ENCODE data around the gene PTPRO. TPM values are rescaled to one million over a fixed set of nuclear protein-coding genes. Genes with fewer than 3 reads are reported as not detected.

Gene PTPRO
- total and polyA plus RNA-seq, 10 of the 15 experiments (the other 5 are each of a cell fraction or from before 2014, with no cell fraction given) = 1.2 to 5.3 (median 3.5) TPM

DNA sequence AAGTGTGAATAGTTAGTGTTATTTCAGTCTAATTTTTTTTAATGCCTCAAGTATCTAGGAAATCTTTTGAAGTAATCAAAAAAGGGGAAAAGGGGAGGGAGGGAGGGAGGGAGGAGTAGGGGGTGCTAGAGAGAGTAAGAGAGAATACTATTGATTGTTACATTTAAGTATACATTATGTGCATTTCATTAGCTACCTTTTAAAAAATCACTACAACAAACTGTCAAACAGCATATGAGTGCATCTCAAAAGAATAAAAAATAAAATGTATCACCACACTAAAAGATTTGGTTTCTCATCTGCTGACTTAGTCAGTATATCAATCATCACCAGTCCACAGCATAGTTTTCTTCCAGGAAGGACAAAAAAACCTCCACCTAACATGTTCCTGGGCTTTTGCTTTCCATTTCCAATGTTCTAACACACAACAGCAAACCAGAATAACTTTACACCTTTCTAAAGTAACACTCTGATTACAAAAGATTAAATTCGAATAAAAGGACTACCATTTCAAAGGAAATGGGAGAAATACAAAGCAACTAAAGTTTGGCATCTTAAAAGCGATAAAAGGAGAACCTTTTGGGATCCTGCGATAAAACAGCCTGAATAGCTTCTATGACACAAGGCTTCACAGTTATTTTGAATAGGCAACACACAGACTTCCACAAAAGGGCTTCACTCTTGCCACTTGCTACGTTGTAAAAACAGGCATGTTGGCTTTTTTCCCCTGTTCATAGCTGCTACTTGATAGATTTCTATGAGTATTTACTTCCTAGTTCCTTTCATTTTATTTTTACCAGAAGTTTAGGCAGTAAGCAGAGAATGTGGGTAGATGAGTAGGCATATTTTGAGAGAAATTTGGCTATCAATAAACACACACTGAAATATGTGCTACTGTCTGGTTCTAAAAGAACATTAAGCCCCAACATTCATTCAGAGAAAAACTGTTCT, 306.0 kb downstream of the PTPRO start:
- H3K9ac ChIP-seq (ENCODE audit: control insufficient read depth, insufficient read depth, low read length) = no peak overlapping the region
- ChIA-PET POLR2A (interaction anchor here (1.5 kb wide), 1 partner anchor 12 kb away, joined by 3 read pairs; no protein-coding TSS in a partner anchor), RAD21 (ENCODE audit: unreplicated experiment) (interaction anchor here (0.6 to 2.2 kb wide), 8 partner anchors 21 to 160 kb away, joined by 3 to 8 read pairs (median 4); partner anchors contain the start of gene EPS8)

More for the DNA sequence above, 306.0 kb downstream of the PTPRO start:
- in situ Hi-C loops (cut with MboI) = no loop called here
- no peaks in the 10 kb centered on the region for H3K9me3 ChIP-seq (replicated peaks; ENCODE audit: control insufficient read depth, insufficient read depth, low read length)
- no peaks in the 10 kb centered on the region for H3K4me1 ChIP-seq (ENCODE audit: control insufficient read depth, insufficient read depth, low read length)
- no peaks in the 10 kb centered on the region for H3K79me2 ChIP-seq (ENCODE audit: control insufficient read depth, insufficient read depth, low read length)
- intact Hi-C loops (cut with micrococcal nuclease; ENCODE audit: unreplicated experiment) = no loop called here
- WGBS (ENCODE audit: insufficient coverage, insufficient replicate concordance, low lambda C conversion rate, missing lambda C conversion rate) = 47% methylated on average over 4 of the region's 4 CpGs
- H3K36me3 ChIP-seq (ENCODE audit: control insufficient read depth in 2 of 2, insufficient read depth in 2 of 2, low read length in 1 of 2) = no peaks in the 10 kb centered on the region
- no peak overlapping the region for H3K4me3 ChIP-seq
- TF ChIP-seq CEBPB (IDR thresholded peaks at IDR 0.05; ENCODE audit: borderline replicate concordance in 1 of 2, low read depth in 2 of 2, low read length in 2 of 2) = no peak
- no peak for TF ChIP-seq MYB (IDR thresholded peaks at IDR 0.05; ENCODE audit: borderline replicate concordance, low read depth, low read length)
- no peak for TF ChIP-seq FOXM1 (IDR thresholded peaks at IDR 0.05; ENCODE audit: low read depth, low read length)
- TF ChIP-seq, protein P1, sequence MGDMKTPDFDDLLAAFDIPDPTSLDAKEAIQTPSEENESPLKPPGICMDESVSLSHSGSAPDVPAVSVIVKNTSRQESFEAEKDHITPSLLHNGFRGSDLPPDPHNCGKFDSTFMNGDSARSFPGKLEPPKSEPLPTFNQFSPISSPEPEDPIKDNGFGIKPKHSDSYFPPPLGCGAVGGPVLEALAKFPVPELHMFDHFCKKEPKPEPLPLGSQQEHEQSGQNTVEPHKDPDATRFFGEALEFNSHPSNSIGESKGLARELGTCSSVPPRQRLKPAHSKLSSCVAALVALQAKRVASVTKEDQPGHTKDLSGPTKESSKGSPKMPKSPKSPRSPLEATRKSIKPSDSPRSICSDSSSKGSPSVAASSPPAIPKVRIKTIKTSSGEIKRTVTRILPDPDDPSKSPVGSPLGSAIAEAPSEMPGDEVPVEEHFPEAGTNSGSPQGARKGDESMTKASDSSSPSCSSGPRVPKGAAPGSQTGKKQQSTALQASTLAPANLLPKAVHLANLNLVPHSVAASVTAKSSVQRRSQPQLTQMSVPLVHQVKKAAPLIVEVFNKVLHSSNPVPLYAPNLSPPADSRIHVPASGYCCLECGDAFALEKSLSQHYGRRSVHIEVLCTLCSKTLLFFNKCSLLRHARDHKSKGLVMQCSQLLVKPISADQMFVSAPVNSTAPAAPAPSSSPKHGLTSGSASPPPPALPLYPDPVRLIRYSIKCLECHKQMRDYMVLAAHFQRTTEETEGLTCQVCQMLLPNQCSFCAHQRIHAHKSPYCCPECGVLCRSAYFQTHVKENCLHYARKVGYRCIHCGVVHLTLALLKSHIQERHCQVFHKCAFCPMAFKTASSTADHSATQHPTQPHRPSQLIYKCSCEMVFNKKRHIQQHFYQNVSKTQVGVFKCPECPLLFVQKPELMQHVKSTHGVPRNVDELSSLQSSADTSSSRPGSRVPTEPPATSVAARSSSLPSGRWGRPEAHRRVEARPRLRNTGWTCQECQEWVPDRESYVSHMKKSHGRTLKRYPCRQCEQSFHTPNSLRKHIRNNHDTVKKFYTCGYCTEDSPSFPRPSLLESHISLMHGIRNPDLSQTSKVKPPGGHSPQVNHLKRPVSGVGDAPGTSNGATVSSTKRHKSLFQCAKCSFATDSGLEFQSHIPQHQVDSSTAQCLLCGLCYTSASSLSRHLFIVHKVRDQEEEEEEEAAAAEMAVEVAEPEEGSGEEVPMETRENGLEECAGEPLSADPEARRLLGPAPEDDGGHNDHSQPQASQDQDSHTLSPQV (IDR thresholded peaks at IDR 0.05) = peak; percentile 89
- ChIA-PET CTCF (interaction anchor here (1.1 to 1.8 kb wide), 7 partner anchors 8 to 153 kb away, joined by 3 to 5 read pairs (median 4); no protein-coding TSS in a partner anchor), SMC1A (ENCODE audit: uncharacterized antibody, unreplicated experiment) (interaction anchor here (0.7 to 2.3 kb wide), 13 partner anchors 8 to 161 kb away, joined by 3 to 12 read pairs (median 3); partner anchors contain the start of gene EPS8)
- H4K20me1 ChIP-seq (ENCODE audit: control insufficient read depth, insufficient read depth) = no peaks in the 10 kb centered on the region
- DNase-seq (ENCODE audit: low read depth, low spot score) (no peak), FAIRE-seq (no peak), ATAC-seq (no peak)
- H3K27me3 ChIP-seq (replicated peaks in 1 of 2; ENCODE audit: control insufficient read depth in 2 of 2, insufficient read depth in 2 of 2, low read length in 1 of 2) = no peaks in the 10 kb centered on the region
- no TSS peak for BruUV-seq (replicated peaks)
- H3K27ac ChIP-seq (ENCODE audit: control insufficient read depth, insufficient read depth) = no peak overlapping the region
- H3K4me2 ChIP-seq (ENCODE audit: control insufficient read depth, insufficient read depth) = no peak overlapping the region
- peak overlapping the region; percentile 11; the same call in 1 of the 2 replicates for H2AFZ ChIP-seq (ENCODE audit: control insufficient read depth, low read depth, low read length)

All from GM12878 (cell line).